K562 (cell line): ENCODE data around the gene NMNAT3. TPM values are rescaled to one million over a fixed set of nuclear protein-coding genes. Genes with fewer than 3 reads are reported as not detected.

Source experiments
- CREB1 ChIP-seq, 2 experiments: sonication (generic) in 1 of 2; formaldehyde crosslinking in 1 of 2; IDR thresholded peaks; 2 replicates each; pipeline versions ENCODE4 v1.6.1 to v1.8.0; 2012 to 2022; ENCODE audit warnings: inconsistent platforms in 1 of 2, mild to moderate bottlenecking in 1 of 2, missing genetic modification reagents in 1 of 2, moderate library complexity in 1 of 2
- ETV5 ChIP-seq: sonication (generic); formaldehyde crosslinking; IDR thresholded peaks from 2 replicates; pipeline ENCODE4 v1.4.0; 2020; ENCODE audit warnings: low read depth, mild to moderate bottlenecking, missing genetic modification reagents
- ZBTB7A ChIP-seq: IDR thresholded peaks from 2 replicates; pipeline ENCODE4 v1.6.1; 2011; ENCODE audit warnings: low read depth, mild to moderate bottlenecking, low read length, moderate library complexity, borderline replicate concordance; ENCODE audit not compliant: control insufficient read depth
- polyA plus RNA-seq, 8 experiments: library from polyadenylated mRNA; depleted of rRNA in 4 of 8; stranded (reverse) in 5 of 8; unstranded in 3 of 8; fragments of >200 nt; fragmentation: Nextera tagmentation in 2 of 8; fragmentation: Illumina TruSeq in 1 of 8; extraction: Ambion mirVana in 2 of 8; extraction: Trizol in 1 of 8; gene quantifications; 2 replicates each; pipeline versions ENCODE4 v1.2.1 to v1.2.3, GENCODE V29; 2011 to 2014; ENCODE audit warnings: inconsistent platforms in 1 of 8, missing spikeins in 1 of 8
- total RNA-seq, 7 experiments: library from RNA; depleted of rRNA in 6 of 7; stranded (reverse); fragments of >200 nt in 6 of 7; fragmentation: Illumina TruSeq in 2 of 7; extraction: Trizol in 2 of 7; gene quantifications; 2 replicates each; pipeline versions ENCODE4 v1.2.1 to v1.2.3, GENCODE V29; 2011 to 2021; ENCODE audit warnings: low replicate concordance in 1 of 7
- TF ChIP-seq, protein P1 (sequence below): sonication (generic); formaldehyde crosslinking; IDR thresholded peaks from 2 replicates; pipeline ENCODE4 v1.8.0; 2022; ENCODE audit warnings: missing genetic modification reagents, mild to moderate bottlenecking, moderate library complexity, borderline replicate concordance
- TF ChIP-seq, protein P2 (sequence below), 2 experiments: IDR thresholded peaks in 1 of 2; conservative IDR thresholded peaks in 1 of 2; 2 replicates each; pipeline ENCODE4 v1.6.1; 2016; ENCODE audit warnings: low read depth in 2 of 2, mild to moderate bottlenecking in 1 of 2, missing compliant biosample characterization in 1 of 2, missing genetic modification characterization in 1 of 2, moderate library complexity in 1 of 2
- TF ChIP-seq, protein P3 (sequence below): fragments of 250-450 bp; sonication (Bioruptor Pico); IDR thresholded peaks from 2 replicates; pipeline ENCODE4 v1.8.0; 2021; ENCODE audit warnings: mild to moderate bottlenecking, moderate library complexity

Gene NMNAT3
- total and polyA plus RNA-seq, 9 of the 15 experiments (the other 6 are each of a cell fraction or from before 2014, with no cell fraction given) = 2.3 to 12.5 (median 6.6) TPM

DNA sequence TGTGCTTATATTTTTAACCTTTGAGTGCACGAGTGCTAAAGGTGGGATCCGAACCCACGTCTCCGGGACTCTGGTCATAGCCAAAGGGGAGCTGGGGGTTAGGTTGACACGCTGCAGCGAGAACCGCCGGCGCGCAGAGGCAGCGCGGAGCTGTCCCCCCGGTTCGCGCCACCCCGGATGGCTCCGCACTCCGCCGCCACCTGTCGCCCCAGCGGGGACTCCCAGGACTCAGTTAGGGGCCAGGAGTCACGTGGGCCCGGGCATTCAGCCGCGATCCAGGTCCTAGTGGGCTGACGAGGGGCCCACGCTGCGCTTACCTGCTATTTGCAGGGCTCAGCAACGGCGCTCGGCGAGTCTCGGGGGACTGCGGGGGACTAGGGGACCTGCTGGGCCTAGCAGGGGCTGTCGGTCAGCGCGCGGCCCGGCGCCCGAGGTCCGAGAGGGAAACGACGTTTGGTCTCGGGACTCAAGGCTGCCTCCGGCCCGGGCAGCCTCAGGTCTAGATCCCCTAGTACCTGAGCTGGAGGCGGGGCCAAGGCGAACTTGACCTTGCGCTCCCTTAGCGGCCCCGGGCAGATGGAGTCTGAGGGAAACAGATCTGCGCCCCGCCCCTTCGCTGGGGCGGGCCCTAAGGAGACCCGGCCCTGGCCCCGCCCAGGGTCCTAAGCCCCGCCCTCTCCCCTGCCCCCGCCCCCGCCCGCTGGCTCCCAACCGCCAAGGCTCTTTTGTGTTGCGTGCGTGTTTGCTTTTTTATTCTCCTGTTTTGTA is at the start of gene NMNAT3 (continued):
- TF ChIP-seq ETV5 (peak; percentile 49; the same call in 1 of the 2 replicates), ZBTB7A (peak; percentile 59; the same call in 1 of the 2 replicates), CREB1 (IDR thresholded peaks at IDR 0.05) (no peak), CREB1 (CRISPR knock-in tag; IDR thresholded peaks at IDR 0.05) (0 out of 2 replicates have a peak, but pooled peaks have one; percentile 34)
- TF ChIP-seq, protein P1, sequence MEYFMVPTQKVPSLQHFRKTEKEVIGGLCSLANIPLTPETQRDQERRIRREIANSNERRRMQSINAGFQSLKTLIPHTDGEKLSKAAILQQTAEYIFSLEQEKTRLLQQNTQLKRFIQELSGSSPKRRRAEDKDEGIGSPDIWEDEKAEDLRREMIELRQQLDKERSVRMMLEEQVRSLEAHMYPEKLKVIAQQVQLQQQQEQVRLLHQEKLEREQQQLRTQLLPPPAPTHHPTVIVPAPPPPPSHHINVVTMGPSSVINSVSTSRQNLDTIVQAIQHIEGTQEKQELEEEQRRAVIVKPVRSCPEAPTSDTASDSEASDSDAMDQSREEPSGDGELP (CRISPR knock-in tag) = peak; percentile 86
- TF ChIP-seq, protein P2, sequence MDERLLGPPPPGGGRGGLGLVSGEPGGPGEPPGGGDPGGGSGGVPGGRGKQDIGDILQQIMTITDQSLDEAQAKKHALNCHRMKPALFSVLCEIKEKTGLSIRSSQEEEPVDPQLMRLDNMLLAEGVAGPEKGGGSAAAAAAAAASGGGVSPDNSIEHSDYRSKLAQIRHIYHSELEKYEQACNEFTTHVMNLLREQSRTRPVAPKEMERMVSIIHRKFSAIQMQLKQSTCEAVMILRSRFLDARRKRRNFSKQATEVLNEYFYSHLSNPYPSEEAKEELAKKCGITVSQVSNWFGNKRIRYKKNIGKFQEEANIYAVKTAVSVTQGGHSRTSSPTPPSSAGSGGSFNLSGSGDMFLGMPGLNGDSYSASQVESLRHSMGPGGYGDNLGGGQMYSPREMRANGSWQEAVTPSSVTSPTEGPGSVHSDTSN (CRISPR knock-in tag; IDR thresholded peaks at IDR 0.05; ENCODE audit: low read depth) = no peak
- TF ChIP-seq, protein P2 (tag; conservative IDR thresholded peaks at IDR 0.05; ENCODE audit: low read depth) = no peak
- TF ChIP-seq, protein P3, sequence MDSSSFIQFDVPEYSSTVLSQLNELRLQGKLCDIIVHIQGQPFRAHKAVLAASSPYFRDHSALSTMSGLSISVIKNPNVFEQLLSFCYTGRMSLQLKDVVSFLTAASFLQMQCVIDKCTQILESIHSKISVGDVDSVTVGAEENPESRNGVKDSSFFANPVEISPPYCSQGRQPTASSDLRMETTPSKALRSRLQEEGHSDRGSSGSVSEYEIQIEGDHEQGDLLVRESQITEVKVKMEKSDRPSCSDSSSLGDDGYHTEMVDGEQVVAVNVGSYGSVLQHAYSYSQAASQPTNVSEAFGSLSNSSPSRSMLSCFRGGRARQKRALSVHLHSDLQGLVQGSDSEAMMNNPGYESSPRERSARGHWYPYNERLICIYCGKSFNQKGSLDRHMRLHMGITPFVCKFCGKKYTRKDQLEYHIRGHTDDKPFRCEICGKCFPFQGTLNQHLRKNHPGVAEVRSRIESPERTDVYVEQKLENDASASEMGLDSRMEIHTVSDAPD = no peak
- TF ChIP-seq, all 486 proteins: peak for 77
